T-cell (primary cell): ENCODE data around the gene MORN1. TPM values are rescaled to one million over a fixed set of nuclear protein-coding genes. Genes with fewer than 3 reads are reported as not detected.

Experiments used
- ATAC-seq, 4 experiments: fragments of 200-7000 bp in 3 of 4; fragments of 150-1000 bp in 1 of 4; cut with Tn5 transposase; replicated peaks in 1 of 4; 1 replicate in 3 of 4; 2 replicates in 1 of 4; pipeline ENCODE4 v1.10.0; 2021; ENCODE audit warnings: moderate library complexity in 3 of 4, mild to moderate bottlenecking in 2 of 4, moderate number of reproducible peaks in 1 of 4
- CTCF ChIA-PET, 2 donors: fragments of 300-600 bp; sonication (Branson Sonifier 250); formaldehyde crosslinking; loops; one replicate each; lab custom pipeline; 2022; ENCODE audit warnings: antibody characterized with exemption in 2 of 2; lab: Charles Lee
- POLR2A ChIA-PET, 2 donors: fragments of 300-600 bp; sonication (Branson Sonifier 250); formaldehyde crosslinking; loops; one replicate each; lab custom pipeline; 2022; ENCODE audit warnings: antibody characterized with exemption in 2 of 2; lab: Charles Lee
- DNase-seq, 35 experiments: peaks; one replicate each; pipeline versions ENCODE4 v3.0.0 to v3.0.0-alpha.2; 2013 to 2023
- H3K27ac ChIP-seq: one replicate; pipeline ENCODE4 v1.5.1; 2013; ENCODE audit warnings: low read length
- H3K27me3 ChIP-seq, 2 experiments: replicated peaks in 1 of 2; 1 replicate in 1 of 2; 2 replicates in 1 of 2; pipeline versions ENCODE4 v1.6.1 to v1.7.0; 2013; ENCODE audit warnings: low read length in 1 of 2, mixed read lengths in 1 of 2; ENCODE audit not compliant: control insufficient read depth in 2 of 2, insufficient read depth in 2 of 2; ENCODE audit errors: extremely low read depth in 1 of 2
- H3K36me3 ChIP-seq, 2 donors: 1 replicate in 1 of 2; 2 replicates in 1 of 2; pipeline versions ENCODE4 v1.6.1 to v1.7.0; 2013; ENCODE audit warnings: low read length in 1 of 2; ENCODE audit not compliant: control insufficient read depth in 2 of 2, insufficient read depth in 1 of 2; ENCODE audit errors: extremely low read depth in 1 of 2
- H3K4me1 ChIP-seq, 2 experiments: 1 replicate in 1 of 2; 2 replicates in 1 of 2; pipeline versions ENCODE4 v1.6.1 to v1.7.0; 2013; ENCODE audit warnings: low read length in 2 of 2, mixed read lengths in 1 of 2; ENCODE audit not compliant: insufficient read depth in 2 of 2, control insufficient read depth in 1 of 2; ENCODE audit errors: extremely low read depth in 1 of 2
- H3K4me3 ChIP-seq, 2 donors: 1 replicate in 1 of 2; 2 replicates in 1 of 2; pipeline versions ENCODE4 v1.5.1 to v1.7.0; 2013; ENCODE audit warnings: mild to moderate bottlenecking in 2 of 2, low read length in 1 of 2, moderate library complexity in 1 of 2; ENCODE audit not compliant: control insufficient read depth in 1 of 2; ENCODE audit errors: extremely low read depth in 1 of 2
- H3K9me3 ChIP-seq: 2 replicates; pipeline ENCODE4 v1.7.0; 2013
- H3K27ac Mint-ChIP-seq, 2 donors: one replicate each; pipeline ENCODE4 v1.8.0; 2020 to 2021; ENCODE audit warnings: mild to moderate bottlenecking in 2 of 2, mixed read lengths in 2 of 2
- H3K27me3 Mint-ChIP-seq, 2 donors: one replicate each; pipeline ENCODE4 v1.8.0; 2021 to 2022; ENCODE audit warnings: mixed read lengths in 2 of 2
- H3K36me3 Mint-ChIP-seq: one replicate; pipeline ENCODE4 v1.8.0; 2021; ENCODE audit warnings: mixed read lengths
- H3K4me1 Mint-ChIP-seq, 3 donors: one replicate each; pipeline ENCODE4 v1.8.0; 2020 to 2022; ENCODE audit warnings: mixed read lengths in 3 of 3, mild to moderate bottlenecking in 1 of 3
- H3K4me3 Mint-ChIP-seq, 3 donors: one replicate each; pipeline ENCODE4 v1.8.0; 2020 to 2022; ENCODE audit warnings: mild to moderate bottlenecking in 3 of 3, mixed read lengths in 3 of 3, moderate library complexity in 3 of 3
- H3K9me3 Mint-ChIP-seq, 3 donors: one replicate each; pipeline ENCODE4 v1.8.0; 2020 to 2022; ENCODE audit warnings: mixed read lengths in 3 of 3
- WGBS: methylation state at CpG from one replicate; pipeline ENCODE4 v1.1.5; 2013; ENCODE audit warnings: missing lambda C conversion rate; ENCODE audit not compliant: insufficient coverage; 5-methylcytosine and 5-hydroxymethylcytosine counted together
- total RNA-seq, 35 experiments: library from RNA in 6 of 35; stranded (reverse) in 6 of 35; fragments of 120-200 nt in 1 of 35; gene quantifications; one replicate each; pipeline versions ENCODE4 v1.2.1 to v1.2.4 and lab custom pipeline; 2013 to 2026

Gene MORN1
- total RNA-seq, 5 donors from 2014 or later (not counting 1 experiment from before 2014, with no cell fraction given) = 8.2 to 17.5 (median 13.2) TPM

GRCh38 chr1:2352341-2352896 is 38.9 kb downstream of the MORN1 start:
- POLR2A ChIA-PET = no interaction called here
- no peak overlapping the region for H3K27ac Mint-ChIP-seq
- H3K4me3 Mint-ChIP-seq = no peak overlapping the region

GRCh38 chr1:2351723-2352122 is 39.6 kb downstream of the MORN1 start:
- CTCF ChIA-PET = no interaction called here
- H3K9me3 ChIP-seq = no peaks in the 10 kb centered on the region
- H3K4me1 ChIP-seq = no peaks in the 10 kb centered on the region
- ATAC-seq (no peak), DNase-seq (no peak)
- POLR2A ChIA-PET = no interaction called here
- WGBS = 83% methylated on average over 6 of the region's 8 CpGs
- H3K36me3 ChIP-seq = no peaks in the 10 kb centered on the region
- H3K4me3 Mint-ChIP-seq = no peak overlapping the region
- H3K27me3 ChIP-seq = peaks cover 0 to 5% of the 10 kb centered on the region in 2 experiments
- H3K27ac ChIP-seq = no peak overlapping the region
- no peak overlapping the region for H3K4me3 ChIP-seq
- no peaks in the 10 kb centered on the region for H3K36me3 Mint-ChIP-seq
- H3K9me3 Mint-ChIP-seq = no peaks in the 10 kb centered on the region
- H3K27me3 Mint-ChIP-seq = no peaks in the 10 kb centered on the region
- no peak overlapping the region for H3K27ac Mint-ChIP-seq
- H3K4me1 Mint-ChIP-seq = no peaks in the 10 kb centered on the region

More at GRCh38 chr1:2352341-2352896, 38.9 kb downstream of the MORN1 start:
- no peaks in the 10 kb centered on the region for H3K36me3 ChIP-seq
- peaks cover 0 to 5% of the 10 kb centered on the region in 2 experiments for H3K27me3 ChIP-seq
- H3K27ac ChIP-seq = no peak overlapping the region
- DNase-seq (no peak), ATAC-seq (no peak)
- H3K9me3 Mint-ChIP-seq = no peaks in the 10 kb centered on the region
- H3K36me3 Mint-ChIP-seq = no peaks in the 10 kb centered on the region
- no peak overlapping the region for H3K4me3 ChIP-seq
- H3K27me3 Mint-ChIP-seq = no peaks in the 10 kb centered on the region
- WGBS = 92% methylated on average over 9 of the region's 11 CpGs
- H3K4me1 Mint-ChIP-seq = no peaks in the 10 kb centered on the region
- no peaks in the 10 kb centered on the region for H3K4me1 ChIP-seq
- H3K9me3 ChIP-seq = no peaks in the 10 kb centered on the region
- CTCF ChIA-PET = no interaction called here

GRCh38 chr1:2350911-2351655 is 40.3 kb downstream of the MORN1 start:
- CTCF ChIA-PET = no interaction called here
- 82% methylated on average over 25 of the region's 31 CpGs for WGBS
- no peak overlapping the region for H3K4me3 ChIP-seq
- ATAC-seq (no peak), DNase-seq (no peak)
- H3K9me3 Mint-ChIP-seq = no peaks in the 10 kb centered on the region
- no peaks in the 10 kb centered on the region for H3K36me3 ChIP-seq
- no peak overlapping the region for H3K27ac ChIP-seq
- no peak overlapping the region for H3K4me3 Mint-ChIP-seq
- H3K27me3 ChIP-seq = peaks cover 0 to 5% of the 10 kb centered on the region in 2 experiments
- H3K36me3 Mint-ChIP-seq = no peaks in the 10 kb centered on the region
- no peaks in the 10 kb centered on the region for H3K4me1 ChIP-seq
- POLR2A ChIA-PET = no interaction called here
- no peaks in the 10 kb centered on the region for H3K4me1 Mint-ChIP-seq
- no peaks in the 10 kb centered on the region for H3K27me3 Mint-ChIP-seq
- H3K9me3 ChIP-seq = no peaks in the 10 kb centered on the region
- no peak overlapping the region for H3K27ac Mint-ChIP-seq

GRCh38 chr1:2350501-2350900 is 40.9 kb downstream of the MORN1 start:
- no peak overlapping the region for H3K27ac ChIP-seq
- H3K27me3 ChIP-seq = peaks cover 0 to 5% of the 10 kb centered on the region in 2 experiments
- no peak for ATAC-seq
- Mint-ChIP-seq H3K9me3 (no peaks in the 10 kb centered on the region), H3K27me3 (no peaks in the 10 kb centered on the region), H3K27ac (no peak overlapping the region), H3K4me1 (no peaks in the 10 kb centered on the region), H3K4me3 (no peak overlapping the region), H3K36me3 (no peaks in the 10 kb centered on the region)
- no peaks in the 10 kb centered on the region for H3K36me3 ChIP-seq
- H3K4me1 ChIP-seq = no peaks in the 10 kb centered on the region
- H3K4me3 ChIP-seq = no peak overlapping the region
- 75% methylated on average over 7 of the region's 10 CpGs for WGBS
- POLR2A ChIA-PET = no interaction called here
- no peaks in the 10 kb centered on the region for H3K9me3 ChIP-seq
- CTCF ChIA-PET = no interaction called here
- no peak for DNase-seq

- Mint-ChIP-seq H3K27ac (no peak overlapping the region), H3K4me1 (no peaks in the 10 kb centered on the region), H3K4me3 (no peak overlapping the region), H3K9me3 (no peaks in the 10 kb centered on the region), H3K27me3 (no peaks in the 10 kb centered on the region), H3K36me3 (no peaks in the 10 kb centered on the region)
- H3K4me3 ChIP-seq = no peak overlapping the region
- peaks cover 0 to 5% of the 10 kb centered on the region in 2 experiments for H3K27me3 ChIP-seq
- CTCF ChIA-PET = no interaction called here
- DNase-seq (no peak), ATAC-seq (no peak)
- no peaks in the 10 kb centered on the region for H3K4me1 ChIP-seq
- H3K27ac ChIP-seq = no peak overlapping the region
- no CpG with 5 or more reads among the region's 9 CpGs for WGBS
- no peaks in the 10 kb centered on the region for H3K9me3 ChIP-seq
- POLR2A ChIA-PET = no interaction called here
- no peaks in the 10 kb centered on the region for H3K36me3 ChIP-seq
Observed at GRCh38 chr1:2349806-2350205, 41.5 kb downstream of the MORN1 start.

GRCh38 chr1:2348346-2349325 is 42.7 kb downstream of the MORN1 start:
- Mint-ChIP-seq H3K36me3 (no peaks in the 10 kb centered on the region), H3K4me1 (no peaks in the 10 kb centered on the region), H3K4me3 (no peak overlapping the region), H3K9me3 (no peaks in the 10 kb centered on the region), H3K27ac (no peak overlapping the region), H3K27me3 (no peaks in the 10 kb centered on the region)
- no peaks in the 10 kb centered on the region for H3K4me1 ChIP-seq
- no peaks in the 10 kb centered on the region for H3K36me3 ChIP-seq
- ATAC-seq (no peak), DNase-seq (no peak)
- no peak overlapping the region for H3K4me3 ChIP-seq
- ChIA-PET POLR2A (no interaction called here), CTCF (no interaction called here)
- no peak overlapping the region for H3K27ac ChIP-seq
- peaks cover 0 to 5% of the 10 kb centered on the region in 2 experiments for H3K27me3 ChIP-seq
- 92% methylated on average over 48 of the region's 59 CpGs for WGBS
- no peaks in the 10 kb centered on the region for H3K9me3 ChIP-seq
